ENCODE data around the gene PLIN4. TPM values are rescaled to one million over a fixed set of nuclear protein-coding genes. Genes with fewer than 3 reads are reported as not detected.
A peak's percentile ranks its signal among the peaks of the same experiment; 100 is the strongest.

Gene PLIN4
- total and polyA plus RNA-seq, 8 donors: 0.88 to 4.0 (median 1.1) TPM

DNA sequence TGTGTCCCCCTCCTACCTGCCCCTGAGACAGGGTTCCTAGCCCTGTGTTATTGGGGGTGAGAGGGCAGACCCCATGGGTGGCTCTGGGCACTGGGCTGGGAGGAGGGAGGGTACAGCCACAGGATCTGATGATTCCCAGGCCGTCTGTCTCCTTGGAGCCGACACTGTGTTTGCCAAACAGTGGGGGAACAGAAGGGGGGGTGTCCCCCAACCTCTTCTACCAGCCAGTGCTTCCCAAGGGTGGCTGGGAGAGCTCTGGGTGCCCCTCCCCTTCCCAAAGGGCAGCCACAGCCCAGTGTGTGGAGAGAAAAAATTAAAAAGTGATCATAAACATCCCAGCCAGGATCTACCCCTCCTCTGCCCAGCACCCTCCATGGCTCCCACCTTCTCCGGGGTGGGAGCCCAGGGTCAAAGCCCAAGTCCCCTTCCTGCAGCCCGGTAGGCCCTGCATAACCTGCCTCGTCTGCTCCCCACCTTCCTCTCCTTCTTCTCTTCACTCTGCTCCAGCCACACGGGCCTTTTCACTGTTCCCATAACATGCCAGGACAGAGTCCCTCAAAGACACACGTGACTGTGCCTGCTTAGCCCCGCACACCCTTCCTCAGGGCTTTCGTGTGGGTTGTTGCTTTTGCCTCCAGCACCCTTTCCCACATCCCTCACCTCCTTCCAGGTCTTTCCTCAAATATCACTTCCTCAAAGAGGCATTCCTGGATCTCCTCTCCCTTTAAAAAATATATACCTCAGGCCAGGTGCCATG, 1.4 kb upstream of the PLIN4 start:
- ATAC-seq: no peak
- intact Hi-C loops (cut with DNase I): no loop called here

DNA sequence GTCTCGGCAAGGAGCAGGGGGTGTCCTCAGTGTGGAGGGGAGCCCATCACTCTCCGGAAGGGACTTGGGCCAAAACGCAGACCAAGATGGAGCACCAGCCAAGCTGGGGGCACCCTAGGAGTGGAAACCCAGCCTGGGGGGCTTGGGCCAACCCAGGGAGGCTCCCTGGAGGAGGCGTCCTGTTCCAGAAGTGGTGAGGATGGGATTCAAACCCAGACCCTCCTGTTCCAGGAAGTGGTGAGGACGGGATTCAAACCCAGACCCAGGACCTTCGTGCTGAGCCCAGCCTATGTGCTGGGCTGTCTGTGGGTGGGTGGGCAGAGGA, 848 bp upstream of the PLIN4 start:
- peak in 1 of 4 donors; percentile 53 for DNase-seq
- H3K36me3 ChIP-seq: no peaks in the 10 kb centered on the region
- ATAC-seq: no peak
- TF ChIP-seq, protein P1, sequence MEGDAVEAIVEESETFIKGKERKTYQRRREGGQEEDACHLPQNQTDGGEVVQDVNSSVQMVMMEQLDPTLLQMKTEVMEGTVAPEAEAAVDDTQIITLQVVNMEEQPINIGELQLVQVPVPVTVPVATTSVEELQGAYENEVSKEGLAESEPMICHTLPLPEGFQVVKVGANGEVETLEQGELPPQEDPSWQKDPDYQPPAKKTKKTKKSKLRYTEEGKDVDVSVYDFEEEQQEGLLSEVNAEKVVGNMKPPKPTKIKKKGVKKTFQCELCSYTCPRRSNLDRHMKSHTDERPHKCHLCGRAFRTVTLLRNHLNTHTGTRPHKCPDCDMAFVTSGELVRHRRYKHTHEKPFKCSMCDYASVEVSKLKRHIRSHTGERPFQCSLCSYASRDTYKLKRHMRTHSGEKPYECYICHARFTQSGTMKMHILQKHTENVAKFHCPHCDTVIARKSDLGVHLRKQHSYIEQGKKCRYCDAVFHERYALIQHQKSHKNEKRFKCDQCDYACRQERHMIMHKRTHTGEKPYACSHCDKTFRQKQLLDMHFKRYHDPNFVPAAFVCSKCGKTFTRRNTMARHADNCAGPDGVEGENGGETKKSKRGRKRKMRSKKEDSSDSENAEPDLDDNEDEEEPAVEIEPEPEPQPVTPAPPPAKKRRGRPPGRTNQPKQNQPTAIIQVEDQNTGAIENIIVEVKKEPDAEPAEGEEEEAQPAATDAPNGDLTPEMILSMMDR (IDR thresholded peaks at IDR 0.05): no peak
- H3K4me3 ChIP-seq: no peak overlapping the region
- no peaks in the 10 kb centered on the region for H3K4me1 ChIP-seq
- intact Hi-C loops (cut with DNase I): no loop called here
- H3K9me3 ChIP-seq: no peaks in the 10 kb centered on the region
- H3K27ac ChIP-seq: no peak overlapping the region
- H3K27me3 ChIP-seq: peaks cover 0 to 52% of the 10 kb centered on the region in 2 donors

More for the DNA sequence above, 1.4 kb upstream of the PLIN4 start:
- no peak overlapping the region for H3K27ac ChIP-seq
- H3K4me1 ChIP-seq: no peaks in the 10 kb centered on the region
- no peak overlapping the region for H3K4me3 ChIP-seq
- peaks cover 0 to 53% of the 10 kb centered on the region in 2 donors for H3K27me3 ChIP-seq
- no peaks in the 10 kb centered on the region for H3K36me3 ChIP-seq
- no peaks in the 10 kb centered on the region for H3K9me3 ChIP-seq
- no peak for DNase-seq
- TF ChIP-seq, protein P1 (IDR thresholded peaks at IDR 0.05): no peak

DNA sequence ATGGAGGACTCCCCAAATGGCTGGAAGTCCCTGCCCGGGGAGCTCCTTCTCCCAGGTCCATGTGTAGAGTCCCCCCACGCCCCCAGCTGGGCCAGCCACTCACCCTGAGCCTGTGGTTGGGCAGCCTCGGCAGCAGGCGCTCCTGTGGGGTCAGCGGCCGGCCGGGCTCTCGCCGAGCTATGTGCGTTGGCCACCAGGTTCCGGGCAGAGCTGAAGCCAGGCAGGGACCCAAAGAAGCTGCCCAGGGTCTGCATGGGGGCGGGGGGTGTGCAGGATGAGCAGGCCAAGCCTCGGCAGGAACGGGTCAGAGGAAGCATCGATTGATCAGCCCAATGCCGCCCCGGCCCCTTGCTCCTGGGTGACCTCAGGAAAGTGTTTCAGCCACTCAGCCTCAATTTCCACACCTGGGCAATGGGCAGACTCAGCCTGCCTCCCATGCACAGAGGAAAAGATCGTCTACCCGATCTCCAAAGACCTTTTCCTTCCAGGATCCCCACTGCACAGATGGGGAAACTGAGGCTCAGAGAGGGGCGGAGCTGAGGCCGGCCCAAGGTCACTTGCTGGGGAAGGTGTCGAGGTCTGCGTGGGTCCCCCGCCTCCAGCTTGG, 732 bp downstream of the PLIN4 start:
- Histone ChIP-seq H3K27ac (no peak overlapping the region), H3K36me3 (no peaks in the 10 kb centered on the region), H3K27me3 (peaks cover 0 to 41% of the 10 kb centered on the region in 2 donors), H3K9me3 (no peaks in the 10 kb centered on the region), H3K4me1 (no peaks in the 10 kb centered on the region), H3K4me3 (no peak overlapping the region)
- TF ChIP-seq, protein P1 (IDR thresholded peaks at IDR 0.05): no peak
- peak in 1 of 4 donors; percentile 53 for DNase-seq
- intact Hi-C loops (cut with DNase I): no loop called here
- no peak for ATAC-seq

DNA sequence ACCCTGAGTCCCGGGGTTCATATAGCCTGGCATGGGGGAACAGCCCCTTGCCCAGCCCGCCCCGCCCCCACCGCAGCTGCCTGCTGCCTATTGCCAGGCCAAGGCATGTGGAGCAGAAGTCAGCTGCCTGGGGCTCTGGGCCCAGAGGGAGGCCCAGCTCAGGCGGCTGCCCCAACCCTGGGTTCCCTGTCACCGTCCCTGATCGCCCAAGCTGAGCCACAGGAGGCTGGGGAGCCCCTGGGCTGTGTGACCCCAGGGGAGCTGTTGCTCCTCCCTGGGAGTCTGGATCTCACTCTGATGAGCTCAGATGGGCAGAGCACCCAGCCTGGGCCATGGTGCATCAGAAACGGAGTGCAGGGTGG, 1.4 kb downstream of the PLIN4 start:
- no peak overlapping the region for H3K4me3 ChIP-seq
- no peak for DNase-seq
- intact Hi-C loops (cut with DNase I): no loop called here

More for the DNA sequence above, 1.4 kb downstream of the PLIN4 start:
- Histone ChIP-seq H3K27me3 (peaks cover 0 to 41% of the 10 kb centered on the region in 2 donors), H3K9me3 (no peaks in the 10 kb centered on the region), H3K27ac (no peak overlapping the region), H3K4me1 (no peaks in the 10 kb centered on the region), H3K36me3 (no peaks in the 10 kb centered on the region)
- ATAC-seq: no peak
- TF ChIP-seq, protein P1 (IDR thresholded peaks at IDR 0.05): no peak

Data from left lung (tissue), 10 donors.